Measurements from ENCODE around the gene SRBD1. TPM values are rescaled to one million over a fixed set of nuclear protein-coding genes. Genes with fewer than 3 reads are reported as not detected.

The SRBD1 gene
- total and polyA plus RNA-seq, 10 donors = 4.6 to 57.8 (median 25.8) TPM

DNA sequence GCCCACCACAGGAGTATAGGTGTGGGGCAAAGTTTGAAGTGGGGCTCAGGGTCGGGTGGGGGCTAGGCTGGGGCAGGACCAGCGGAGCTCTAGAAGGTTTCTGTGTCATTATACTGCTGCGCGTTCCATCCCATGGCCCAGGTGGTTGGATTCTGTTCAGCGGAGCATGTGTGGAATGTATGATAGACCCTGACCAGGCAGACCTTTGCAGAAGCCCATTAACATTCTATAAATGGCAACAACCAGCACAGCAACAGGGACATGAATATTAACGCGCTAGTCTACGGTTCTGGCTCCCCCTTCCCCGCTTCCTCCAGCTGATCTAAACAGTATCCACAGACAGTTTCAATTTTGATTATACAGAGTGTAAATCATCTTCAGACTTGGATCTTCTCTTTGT lies 36.3 kb upstream of the SRBD1 start:
- Histone ChIP-seq H3K36me3 (no peaks in the 10 kb centered on the region), H3K27ac (no peak overlapping the region), H3K27me3 (replicated peaks in 1 of 7) (peaks cover 0 to 21% (median 10%) of the 10 kb centered on the region in 7 donors), H3K4me3 (no peak overlapping the region), H3K4me1 (peaks cover 7 to 46% (median 33%) of the 10 kb centered on the region in 6 donors), H3K9me3 (no peaks in the 10 kb centered on the region)
- 76 to 84% (median 80%) methylated on average over 9 of the region's 9 CpGs for WGBS, 5 donors
- intact Hi-C loops (cut with DNase I; ENCODE audit: low total_unique reads) = no loop called here
- TF ChIP-seq CTCF (IDR thresholded peaks at IDR 0.05 in 8 of 11, conservative IDR thresholded peaks at IDR 0.05 in 3 of 11) = no peak
- no peak for TF ChIP-seq POLR2AphosphoS5 (IDR thresholded peaks at IDR 0.05)
- DNase-seq = no peak

GRCh38 chr2:45646289-45646688 lies 35.2 kb upstream of the SRBD1 start:
- Histone ChIP-seq H3K4me3 (no peak overlapping the region), H3K27ac (no peak overlapping the region), H3K36me3 (no peaks in the 10 kb centered on the region), H3K27me3 (replicated peaks in 1 of 7) (peaks cover 0 to 20% (median 14%) of the 10 kb centered on the region in 7 donors), H3K9me3 (no peaks in the 10 kb centered on the region), H3K4me1 (peaks cover 7 to 38% (median 29%) of the 10 kb centered on the region in 6 donors)
- no peak for DNase-seq
- intact Hi-C loops (cut with DNase I; ENCODE audit: low total_unique reads) = no loop called here
- WGBS, 5 donors = 92 to 100% (median 98%) methylated on average over 2 of the region's 2 CpGs
- TF ChIP-seq CTCF (IDR thresholded peaks at IDR 0.05 in 8 of 11, conservative IDR thresholded peaks at IDR 0.05 in 3 of 11) = no peak
- no peak for TF ChIP-seq POLR2AphosphoS5 (IDR thresholded peaks at IDR 0.05)
- TF ChIP-seq POLR2A (IDR thresholded peaks at IDR 0.05) = no peak

DNA sequence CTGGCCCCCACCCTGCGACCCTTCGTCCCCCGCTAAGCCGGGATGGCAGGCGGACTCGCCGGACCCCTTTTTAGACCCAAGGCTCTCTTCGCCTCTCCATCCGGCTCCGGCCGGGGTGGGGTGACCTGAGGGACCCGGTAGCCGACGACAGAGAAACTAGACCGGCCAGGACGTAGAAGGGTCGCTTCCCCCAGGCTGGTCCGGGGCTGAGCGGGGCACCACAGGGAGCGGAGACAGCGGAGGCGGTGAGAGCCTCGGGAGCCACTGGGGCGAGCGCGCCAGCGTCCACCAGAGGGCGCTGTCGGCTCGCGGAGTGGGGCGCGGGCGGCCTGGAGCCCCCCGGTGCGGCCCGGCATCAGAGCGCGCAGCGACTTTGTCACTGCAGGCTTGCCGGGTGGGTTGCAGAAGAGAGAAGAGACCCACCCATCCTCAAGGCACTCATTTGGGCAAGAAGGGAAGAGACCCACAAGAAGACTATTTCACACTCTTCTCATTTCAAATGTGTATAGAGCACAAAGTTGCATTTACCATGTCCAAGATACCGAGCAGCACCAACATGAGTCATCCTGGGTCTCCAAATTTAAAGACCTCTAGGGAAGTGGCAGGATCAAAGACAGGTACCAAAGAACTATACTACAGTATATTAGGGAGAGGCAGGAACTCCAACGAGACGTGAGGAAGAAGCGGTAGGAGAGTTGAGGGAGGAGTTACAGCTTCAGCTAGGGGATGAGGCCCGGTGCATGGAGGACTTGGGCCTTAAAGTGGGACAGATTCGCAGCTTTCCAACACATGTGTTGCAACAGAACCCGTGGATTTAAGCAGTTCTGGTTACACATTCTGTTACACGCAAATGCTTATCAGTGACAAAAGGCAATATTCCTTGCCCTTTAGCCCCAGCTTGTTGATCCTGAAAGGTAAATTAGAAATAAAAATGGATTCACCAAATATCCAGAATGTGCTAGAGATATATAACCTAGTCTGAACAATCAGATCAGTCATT lies 32.8 kb upstream of the SRBD1 start:
- intact Hi-C loops (cut with DNase I; ENCODE audit: low total_unique reads) = loop anchor here (2.0 to 5.0 kb wide), 2 partner anchors 133 to 291 kb away; no protein-coding TSS in a partner anchor
- Histone ChIP-seq H3K27me3 (replicated peaks in 1 of 7) (peaks cover 0 to 20% (median 14%) of the 10 kb centered on the region in 7 donors), H3K4me1 (peaks cover 0 to 26% (median 19%) of the 10 kb centered on the region in 6 donors), H3K9me3 (no peaks in the 10 kb centered on the region), H3K36me3 (no peaks in the 10 kb centered on the region), H3K4me3 (peak overlapping the region; percentile 22 to 66 (median 32)), H3K27ac (peak overlapping the region in 1 of 8 donors; percentile 34)
- 14 to 19% (median 15%) methylated on average over 36 to 49 of the region's 49 CpGs for WGBS, 5 donors
- peak in 2 of 3 donors; percentile 56 to 73 for TF ChIP-seq POLR2AphosphoS5 (IDR thresholded peaks at IDR 0.05)
- TF ChIP-seq POLR2A (IDR thresholded peaks at IDR 0.05) = no peak
- TF ChIP-seq CTCF (IDR thresholded peaks at IDR 0.05 in 8 of 11, conservative IDR thresholded peaks at IDR 0.05 in 3 of 11) = peak; percentile 94 to 99 (median 98)
- peak; percentile 95 for DNase-seq

DNA sequence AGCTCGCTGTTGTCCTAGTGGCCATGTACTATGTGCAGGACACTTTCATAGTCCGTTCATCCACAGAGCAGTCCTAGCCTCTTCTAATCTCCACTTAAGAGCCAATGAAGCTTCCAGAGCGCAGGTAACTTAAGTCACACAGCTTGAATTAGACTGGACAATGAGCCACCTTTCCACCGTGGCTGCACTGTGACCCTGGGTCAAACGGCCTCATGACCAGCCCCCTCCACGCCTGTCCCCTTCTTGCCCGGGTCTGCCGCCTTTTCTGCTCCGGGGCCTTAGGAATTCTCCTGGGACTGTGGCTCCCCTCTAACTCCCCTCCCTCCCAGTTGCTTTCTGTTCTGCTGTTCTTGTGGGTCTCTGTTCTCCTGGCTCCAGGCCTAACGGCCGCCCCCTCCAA lies 32.0 kb upstream of the SRBD1 start:
- no peak for DNase-seq
- Histone ChIP-seq H3K4me1 (peaks cover 0 to 19% (median 14%) of the 10 kb centered on the region in 6 donors), H3K27ac (peak overlapping the region in 1 of 8 donors; percentile 34), H3K4me3 (peak overlapping the region; percentile 22 to 66 (median 32)), H3K36me3 (no peaks in the 10 kb centered on the region), H3K9me3 (no peaks in the 10 kb centered on the region), H3K27me3 (replicated peaks in 1 of 7) (peaks cover 0 to 23% (median 14%) of the 10 kb centered on the region in 7 donors)
- TF ChIP-seq POLR2AphosphoS5 (IDR thresholded peaks at IDR 0.05) (no peak), CTCF (IDR thresholded peaks at IDR 0.05 in 8 of 11, conservative IDR thresholded peaks at IDR 0.05 in 3 of 11) (no peak), POLR2A (IDR thresholded peaks at IDR 0.05) (no peak)
- 27 to 43% (median 34%) methylated on average over 10 to 11 of the region's 11 CpGs for WGBS, 5 donors
- intact Hi-C loops (cut with DNase I; ENCODE audit: low total_unique reads) = loop anchor here (5.0 kb wide), 1 partner anchor 134 kb away; no protein-coding TSS in a partner anchor

All from spleen (tissue), 11 donors.